ENCODE data around the gene CTSZ. TPM values are rescaled to one million over a fixed set of nuclear protein-coding genes. Genes with fewer than 3 reads are reported as not detected.
A peak's percentile ranks its signal among the peaks of the same experiment; 100 is the strongest.

The CTSZ gene
- total and polyA plus RNA-seq, 2 experiments from 2014 or later = 0.58 to 41.4 TPM

DNA sequence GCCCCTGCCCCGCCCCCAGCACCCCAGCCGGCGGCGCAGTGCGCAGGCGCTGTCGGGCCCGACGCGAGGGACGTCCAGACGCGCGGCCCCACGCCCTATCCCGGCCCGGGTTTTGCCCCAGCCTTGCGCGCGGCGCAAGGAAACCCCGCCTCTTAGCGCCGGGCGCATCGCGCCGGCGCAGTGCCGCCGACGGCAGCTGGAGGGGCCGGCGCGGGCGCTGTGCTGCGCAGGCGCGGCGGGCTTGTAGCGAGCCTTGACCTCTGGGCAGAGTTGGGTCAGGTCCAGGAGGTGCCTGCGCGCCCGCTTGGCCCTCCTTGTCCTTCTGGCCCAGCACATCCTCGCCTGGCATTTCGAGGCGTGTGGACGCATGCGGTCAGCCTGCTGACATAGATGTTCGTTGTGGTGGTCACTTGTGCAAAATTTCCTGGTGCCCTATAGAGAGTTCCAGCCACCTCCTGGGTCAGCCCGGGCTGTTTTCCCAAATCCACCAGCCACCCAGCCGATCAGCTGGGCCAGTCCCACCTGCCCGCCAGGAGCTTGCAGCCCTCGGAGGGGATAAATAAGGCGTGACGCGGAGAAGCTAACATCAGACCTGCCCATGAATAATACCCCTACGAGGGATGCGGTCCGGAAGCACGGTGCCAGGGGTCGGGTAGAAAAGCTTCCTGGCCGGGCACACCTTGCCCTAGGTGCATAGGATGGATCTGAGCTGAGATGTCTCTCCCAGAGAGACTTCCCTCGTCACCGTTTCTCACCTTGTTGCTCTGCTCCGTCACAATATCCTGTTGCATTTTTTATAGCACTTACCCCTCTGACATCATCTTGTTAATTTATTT lies 36.0 kb upstream of the CTSZ start:
- ATAC-seq = peak; percentile 93
- Histone ChIP-seq H3K4me1 (ENCODE audit: insufficient read depth) (0 out of 2 replicates have a peak, but pooled peaks cover 3% of the 10 kb centered on the region), H3K4me3 (peak overlapping the region; percentile 77), H3K9me2 (ENCODE audit: insufficient read depth) (no peaks in the 10 kb centered on the region), H4K20me1 (replicated peaks; ENCODE audit: insufficient read depth) (peaks cover 24% of the 10 kb centered on the region), H3K27me3 (ENCODE audit: insufficient read depth) (no peaks in the 10 kb centered on the region), H3K79me2 (replicated peaks; ENCODE audit: insufficient read depth) (peaks cover 43% of the 10 kb centered on the region), H3K27ac (ENCODE audit: low read depth) (no peak overlapping the region), H3K36me3 (ENCODE audit: insufficient read depth) (no peaks in the 10 kb centered on the region), H2AFZ (peak overlapping the region; percentile 98), H3F3A (replicated peaks; ENCODE audit: low read depth) (peaks cover 6% of the 10 kb centered on the region; the same call in 1 of the 2 replicates), H3K4me2 (peak overlapping the region; percentile 82)
- Mint-ChIP-seq H3K4me1 (peaks cover 16% of the 10 kb centered on the region), H3K36me3 (ENCODE audit: low read depth) (peaks cover 6% of the 10 kb centered on the region), H3K27me3 (ENCODE audit: insufficient read depth, low read depth, poor library complexity) (peaks cover 6% of the 10 kb centered on the region), H3K9me3 (no peaks in the 10 kb centered on the region), H3K4me3 (peak overlapping the region; percentile 93), H3K27ac (peak overlapping the region; percentile 94)
- no peak for TF ChIP-seq EZH2phosphoT487 (IDR thresholded peaks at IDR 0.05; ENCODE audit: unreplicated experiment)
- TF ChIP-seq, protein P1, sequence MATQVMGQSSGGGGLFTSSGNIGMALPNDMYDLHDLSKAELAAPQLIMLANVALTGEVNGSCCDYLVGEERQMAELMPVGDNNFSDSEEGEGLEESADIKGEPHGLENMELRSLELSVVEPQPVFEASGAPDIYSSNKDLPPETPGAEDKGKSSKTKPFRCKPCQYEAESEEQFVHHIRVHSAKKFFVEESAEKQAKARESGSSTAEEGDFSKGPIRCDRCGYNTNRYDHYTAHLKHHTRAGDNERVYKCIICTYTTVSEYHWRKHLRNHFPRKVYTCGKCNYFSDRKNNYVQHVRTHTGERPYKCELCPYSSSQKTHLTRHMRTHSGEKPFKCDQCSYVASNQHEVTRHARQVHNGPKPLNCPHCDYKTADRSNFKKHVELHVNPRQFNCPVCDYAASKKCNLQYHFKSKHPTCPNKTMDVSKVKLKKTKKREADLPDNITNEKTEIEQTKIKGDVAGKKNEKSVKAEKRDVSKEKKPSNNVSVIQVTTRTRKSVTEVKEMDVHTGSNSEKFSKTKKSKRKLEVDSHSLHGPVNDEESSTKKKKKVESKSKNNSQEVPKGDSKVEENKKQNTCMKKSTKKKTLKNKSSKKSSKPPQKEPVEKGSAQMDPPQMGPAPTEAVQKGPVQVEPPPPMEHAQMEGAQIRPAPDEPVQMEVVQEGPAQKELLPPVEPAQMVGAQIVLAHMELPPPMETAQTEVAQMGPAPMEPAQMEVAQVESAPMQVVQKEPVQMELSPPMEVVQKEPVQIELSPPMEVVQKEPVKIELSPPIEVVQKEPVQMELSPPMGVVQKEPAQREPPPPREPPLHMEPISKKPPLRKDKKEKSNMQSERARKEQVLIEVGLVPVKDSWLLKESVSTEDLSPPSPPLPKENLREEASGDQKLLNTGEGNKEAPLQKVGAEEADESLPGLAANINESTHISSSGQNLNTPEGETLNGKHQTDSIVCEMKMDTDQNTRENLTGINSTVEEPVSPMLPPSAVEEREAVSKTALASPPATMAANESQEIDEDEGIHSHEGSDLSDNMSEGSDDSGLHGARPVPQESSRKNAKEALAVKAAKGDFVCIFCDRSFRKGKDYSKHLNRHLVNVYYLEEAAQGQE (IDR thresholded peaks at IDR 0.05; ENCODE audit: unreplicated experiment) = no peak
- TF ChIP-seq CREB1 (CRISPR knock-in tag; IDR thresholded peaks at IDR 0.05; ENCODE audit: low read depth) = peak; percentile 64
- TF ChIP-seq ZNF114 (CRISPR knock-in tag; IDR thresholded peaks at IDR 0.05) = no peak
- TF ChIP-seq, protein P2, sequence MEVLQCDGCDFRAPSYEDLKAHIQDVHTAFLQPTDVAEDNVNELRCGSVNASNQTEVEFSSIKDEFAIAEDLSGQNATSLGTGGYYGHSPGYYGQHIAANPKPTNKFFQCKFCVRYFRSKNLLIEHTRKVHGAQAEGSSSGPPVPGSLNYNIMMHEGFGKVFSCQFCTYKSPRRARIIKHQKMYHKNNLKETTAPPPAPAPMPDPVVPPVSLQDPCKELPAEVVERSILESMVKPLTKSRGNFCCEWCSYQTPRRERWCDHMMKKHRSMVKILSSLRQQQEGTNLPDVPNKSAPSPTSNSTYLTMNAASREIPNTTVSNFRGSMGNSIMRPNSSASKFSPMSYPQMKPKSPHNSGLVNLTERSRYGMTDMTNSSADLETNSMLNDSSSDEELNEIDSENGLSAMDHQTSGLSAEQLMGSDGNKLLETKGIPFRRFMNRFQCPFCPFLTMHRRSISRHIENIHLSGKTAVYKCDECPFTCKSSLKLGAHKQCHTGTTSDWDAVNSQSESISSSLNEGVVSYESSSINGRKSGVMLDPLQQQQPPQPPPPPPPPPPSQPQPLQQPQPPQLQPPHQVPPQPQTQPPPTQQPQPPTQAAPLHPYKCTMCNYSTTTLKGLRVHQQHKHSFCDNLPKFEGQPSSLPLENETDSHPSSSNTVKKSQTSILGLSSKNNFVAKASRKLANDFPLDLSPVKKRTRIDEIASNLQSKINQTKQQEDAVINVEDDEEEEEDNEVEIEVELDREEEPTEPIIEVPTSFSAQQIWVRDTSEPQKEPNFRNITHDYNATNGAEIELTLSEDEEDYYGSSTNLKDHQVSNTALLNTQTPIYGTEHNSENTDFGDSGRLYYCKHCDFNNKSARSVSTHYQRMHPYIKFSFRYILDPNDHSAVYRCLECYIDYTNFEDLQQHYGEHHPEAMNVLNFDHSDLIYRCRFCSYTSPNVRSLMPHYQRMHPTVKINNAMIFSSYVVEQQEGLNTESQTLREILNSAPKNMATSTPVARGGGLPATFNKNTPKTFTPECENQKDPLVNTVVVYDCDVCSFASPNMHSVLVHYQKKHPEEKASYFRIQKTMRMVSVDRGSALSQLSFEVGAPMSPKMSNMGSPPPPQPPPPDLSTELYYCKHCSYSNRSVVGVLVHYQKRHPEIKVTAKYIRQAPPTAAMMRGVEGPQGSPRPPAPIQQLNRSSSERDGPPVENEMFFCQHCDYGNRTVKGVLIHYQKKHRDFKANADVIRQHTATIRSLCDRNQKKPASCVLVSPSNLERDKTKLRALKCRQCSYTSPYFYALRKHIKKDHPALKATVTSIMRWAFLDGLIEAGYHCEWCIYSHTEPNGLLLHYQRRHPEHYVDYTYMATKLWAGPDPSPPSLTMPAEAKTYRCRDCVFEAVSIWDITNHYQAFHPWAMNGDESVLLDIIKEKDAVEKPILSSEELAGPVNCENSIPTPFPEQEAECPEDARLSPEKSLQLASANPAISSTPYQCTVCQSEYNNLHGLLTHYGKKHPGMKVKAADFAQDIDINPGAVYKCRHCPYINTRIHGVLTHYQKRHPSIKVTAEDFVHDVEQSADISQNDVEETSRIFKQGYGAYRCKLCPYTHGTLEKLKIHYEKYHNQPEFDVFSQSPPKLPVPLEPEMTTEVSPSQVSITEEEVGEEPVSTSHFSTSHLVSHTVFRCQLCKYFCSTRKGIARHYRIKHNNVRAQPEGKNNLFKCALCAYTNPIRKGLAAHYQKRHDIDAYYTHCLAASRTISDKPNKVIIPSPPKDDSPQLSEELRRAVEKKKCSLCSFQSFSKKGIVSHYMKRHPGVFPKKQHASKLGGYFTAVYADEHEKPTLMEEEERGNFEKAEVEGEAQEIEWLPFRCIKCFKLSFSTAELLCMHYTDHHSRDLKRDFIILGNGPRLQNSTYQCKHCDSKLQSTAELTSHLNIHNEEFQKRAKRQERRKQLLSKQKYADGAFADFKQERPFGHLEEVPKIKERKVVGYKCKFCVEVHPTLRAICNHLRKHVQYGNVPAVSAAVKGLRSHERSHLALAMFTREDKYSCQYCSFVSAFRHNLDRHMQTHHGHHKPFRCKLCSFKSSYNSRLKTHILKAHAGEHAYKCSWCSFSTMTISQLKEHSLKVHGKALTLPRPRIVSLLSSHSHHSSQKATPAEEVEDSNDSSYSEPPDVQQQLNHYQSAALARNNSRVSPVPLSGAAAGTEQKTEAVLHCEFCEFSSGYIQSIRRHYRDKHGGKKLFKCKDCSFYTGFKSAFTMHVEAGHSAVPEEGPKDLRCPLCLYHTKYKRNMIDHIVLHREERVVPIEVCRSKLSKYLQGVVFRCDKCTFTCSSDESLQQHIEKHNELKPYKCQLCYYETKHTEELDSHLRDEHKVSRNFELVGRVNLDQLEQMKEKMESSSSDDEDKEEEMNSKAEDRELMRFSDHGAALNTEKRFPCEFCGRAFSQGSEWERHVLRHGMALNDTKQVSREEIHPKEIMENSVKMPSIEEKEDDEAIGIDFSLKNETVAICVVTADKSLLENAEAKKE (CRISPR knock-in tag; IDR thresholded peaks at IDR 0.05) = no peak
- TF ChIP-seq POLR2AphosphoS5 (IDR thresholded peaks at IDR 0.05; ENCODE audit: low read depth) = peak; percentile 76
- peak; percentile 94 for DNase-seq (ENCODE audit: low spot score)
